HEK293T (cell line): ENCODE data around the gene COL4A6.

ENCODE experiments used
- BHLHE40 ChIP-seq: fragments of 450-650 bp; IDR thresholded peaks from 2 replicates; pipeline ENCODE4 v1.6.1; 2016; ENCODE audit warnings: mild to moderate bottlenecking, moderate library complexity, borderline replicate concordance
- CTBP1 ChIP-seq: fragments of 450-650 bp; IDR thresholded peaks from 2 replicates; pipeline ENCODE4 v1.6.1; 2016; ENCODE audit warnings: borderline replicate concordance
- ELF4 ChIP-seq: fragments of 450-650 bp; IDR thresholded peaks from 2 replicates; pipeline ENCODE4 v1.6.1; 2017; ENCODE audit warnings: antibody characterized with exemption
- FOXA1 ChIP-seq: fragments of 450-650 bp; IDR thresholded peaks from 2 replicates; pipeline ENCODE4 v1.6.1; 2016; ENCODE audit warnings: mild to moderate bottlenecking
- FOXK2 ChIP-seq: fragments of 450-650 bp; IDR thresholded peaks from 2 replicates; pipeline ENCODE4 v1.6.1; 2016; ENCODE audit warnings: mild to moderate bottlenecking
- FOXM1 ChIP-seq: fragments of 450-650 bp; IDR thresholded peaks from 2 replicates; pipeline ENCODE4 v1.6.1; 2017; ENCODE audit warnings: mild to moderate bottlenecking, borderline replicate concordance
- LEF1 ChIP-seq: fragments of 450-650 bp; IDR thresholded peaks from 2 replicates; pipeline ENCODE4 v1.6.1; 2017; ENCODE audit warnings: mild to moderate bottlenecking, borderline replicate concordance
- NFRKB ChIP-seq: fragments of 450-650 bp; IDR thresholded peaks from 2 replicates; pipeline ENCODE4 v1.6.1; 2016; ENCODE audit warnings: mild to moderate bottlenecking, moderate library complexity
- SP1 ChIP-seq: fragments of 450-650 bp; IDR thresholded peaks from 2 replicates; pipeline ENCODE4 v1.6.1; 2017
- SUZ12 ChIP-seq: fragments of 450-650 bp; IDR thresholded peaks from 2 replicates; pipeline ENCODE4 v1.6.1; 2016; ENCODE audit warnings: mild to moderate bottlenecking
- TARDBP ChIP-seq: fragments of 450-650 bp; IDR thresholded peaks from 2 replicates; pipeline ENCODE4 v1.6.1; 2016
- ZNF384 ChIP-seq: fragments of 450-650 bp; IDR thresholded peaks from 2 replicates; pipeline ENCODE4 v1.6.1; 2016

DNA sequence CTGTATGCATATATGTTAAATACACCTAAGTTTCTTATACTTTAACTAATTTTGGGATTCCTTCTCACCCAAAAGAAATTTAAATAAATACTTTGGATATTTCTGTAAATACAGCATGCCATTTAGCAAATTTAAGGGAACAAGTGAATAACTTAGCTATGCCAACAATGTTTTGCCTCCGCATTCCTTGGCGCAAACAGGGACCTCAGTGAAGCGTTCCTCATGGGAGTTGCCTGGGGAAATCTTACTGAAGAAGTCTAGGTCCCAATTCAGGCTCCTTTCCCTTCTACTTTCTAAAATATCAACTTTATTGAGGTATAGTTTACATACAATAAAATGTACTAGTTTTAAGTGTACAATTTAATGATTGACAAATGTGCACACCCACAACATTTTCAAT is 26.4 kb upstream of the COL4A6 start:
- TF ChIP-seq SP1 (no peak), FOXM1 (no peak), LEF1 (no peak), ELF4 (no peak), ZNF384 (no peak), SUZ12 (no peak), CTBP1 (no peak), FOXK2 (no peak), TARDBP (no peak), BHLHE40 (no peak), NFRKB (no peak), FOXA1 (no peak)
